ENCODE data around the gene NGFR. TPM values are rescaled to one million over a fixed set of nuclear protein-coding genes. Genes with fewer than 3 reads are reported as not detected.

Gene NGFR
- total and polyA plus RNA-seq, 2 donors (not counting 1 experiment from before 2014, with no cell fraction given): 0.14 to 0.17 TPM

DNA sequence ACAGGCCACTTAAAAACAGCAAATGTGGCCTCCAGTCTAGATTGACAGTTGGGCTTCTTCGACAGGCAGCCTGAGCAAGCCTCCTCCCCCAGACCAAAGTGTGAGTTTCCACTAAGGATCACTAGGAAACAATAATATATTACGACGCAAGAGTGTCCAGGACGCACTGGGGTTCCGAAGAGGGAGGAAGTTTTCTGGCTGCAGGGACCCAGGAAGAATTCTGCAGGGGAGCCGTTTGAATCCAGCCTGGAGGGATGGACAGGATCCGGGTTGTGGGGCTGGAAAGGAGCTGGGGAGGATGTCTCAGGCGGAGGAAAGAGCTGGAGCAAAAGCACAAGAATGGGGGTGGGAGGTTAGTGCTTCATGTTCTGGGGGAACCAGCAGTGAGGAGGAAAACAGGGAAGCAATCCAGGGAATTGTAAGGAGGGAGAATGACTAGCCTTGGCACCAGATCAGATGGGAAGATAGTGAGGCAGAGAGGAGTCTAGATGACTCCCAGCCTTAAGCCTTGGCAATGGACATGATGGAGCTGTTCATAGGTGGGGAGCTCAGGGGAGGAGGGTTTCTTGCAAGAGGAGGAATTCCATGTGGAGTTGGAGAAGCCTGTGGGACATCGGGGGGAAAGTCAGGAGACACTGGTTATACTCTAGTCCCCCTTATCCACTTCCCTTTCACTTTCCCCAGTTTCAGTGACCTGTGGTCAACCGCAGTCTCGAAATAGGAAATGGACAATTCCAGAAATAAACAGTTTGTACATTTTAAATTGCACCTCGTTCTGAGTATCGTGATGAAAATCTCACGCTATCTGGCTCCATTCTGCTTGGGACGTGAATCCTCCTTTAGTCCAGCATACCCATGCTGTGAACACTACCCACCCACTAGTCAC lies 26.6 kb downstream of the NGFR start:
- no peaks in the 10 kb centered on the region for H3K4me1 ChIP-seq (ENCODE audit: control insufficient read depth, extremely low read depth, insufficient read depth, low read length)
- no peak for DNase-seq (ENCODE audit: low read depth in 2 of 2)

GRCh38 chr17:49522357-49522890 lies 27.3 kb downstream of the NGFR start:
- H3K4me2 ChIP-seq (ENCODE audit: extremely low read depth, insufficient read depth, low read length): no peak overlapping the region
- no peaks in the 10 kb centered on the region for H3K36me3 ChIP-seq (ENCODE audit: control insufficient read depth, insufficient read depth, low read length)
- H3K9ac ChIP-seq (ENCODE audit: insufficient read depth, low read length): no peak overlapping the region
- H3K27me3 ChIP-seq (ENCODE audit: control insufficient read depth, insufficient read depth, low read length): peaks cover 28% of the 10 kb centered on the region
- no peaks in the 10 kb centered on the region for H4K20me1 ChIP-seq (ENCODE audit: control insufficient read depth, extremely low read depth, insufficient read depth, low read length)
- DNase-seq (ENCODE audit: low read depth in 2 of 2): no peak
- no peaks in the 10 kb centered on the region for H3K9me3 ChIP-seq (ENCODE audit: control insufficient read depth, insufficient read depth, low read depth, low read length)
- H3K79me2 ChIP-seq (ENCODE audit: control insufficient read depth, insufficient read depth, low read length): no peaks in the 10 kb centered on the region
- no peak overlapping the region for H2AFZ ChIP-seq (ENCODE audit: low read length)
- H3K4me1 ChIP-seq (ENCODE audit: control insufficient read depth, extremely low read depth, insufficient read depth, low read length): no peaks in the 10 kb centered on the region
- no peak overlapping the region for H3K4me3 ChIP-seq (replicated peaks in 1 of 4; ENCODE audit: control extremely low read depth in 1 of 4, insufficient read depth in 1 of 4, low read depth in 3 of 4, low read length in 4 of 4)
- H3K27ac ChIP-seq (ENCODE audit: insufficient read depth, low read length): no peak overlapping the region
- TF ChIP-seq CTCF (conservative IDR thresholded peaks at IDR 0.05 in 1 of 2, IDR thresholded peaks at IDR 0.05 in 1 of 2; ENCODE audit: low read depth in 1 of 2, low read length in 2 of 2) (no peak), EZH2 (IDR thresholded peaks at IDR 0.05; ENCODE audit: low read length, missing control alignments) (no peak)

More for the DNA sequence above, 26.6 kb downstream of the NGFR start:
- no peak overlapping the region for H3K27ac ChIP-seq (ENCODE audit: insufficient read depth, low read length)
- no peaks in the 10 kb centered on the region for H3K36me3 ChIP-seq (ENCODE audit: control insufficient read depth, insufficient read depth, low read length)
- no peaks in the 10 kb centered on the region for H4K20me1 ChIP-seq (ENCODE audit: control insufficient read depth, extremely low read depth, insufficient read depth, low read length)
- H3K9me3 ChIP-seq (ENCODE audit: control insufficient read depth, insufficient read depth, low read depth, low read length): no peaks in the 10 kb centered on the region
- H2AFZ ChIP-seq (ENCODE audit: low read length): no peak overlapping the region
- H3K4me3 ChIP-seq (replicated peaks in 1 of 4; ENCODE audit: control extremely low read depth in 1 of 4, insufficient read depth in 1 of 4, low read depth in 3 of 4, low read length in 4 of 4): no peak overlapping the region
- no peak for TF ChIP-seq EZH2 (IDR thresholded peaks at IDR 0.05; ENCODE audit: low read length, missing control alignments)
- TF ChIP-seq CTCF (conservative IDR thresholded peaks at IDR 0.05 in 1 of 2, IDR thresholded peaks at IDR 0.05 in 1 of 2; ENCODE audit: low read depth in 1 of 2, low read length in 2 of 2): no peak
- no peak overlapping the region for H3K9ac ChIP-seq (ENCODE audit: insufficient read depth, low read length)
- no peak overlapping the region for H3K4me2 ChIP-seq (ENCODE audit: extremely low read depth, insufficient read depth, low read length)
- peaks cover 24% of the 10 kb centered on the region for H3K27me3 ChIP-seq (ENCODE audit: control insufficient read depth, insufficient read depth, low read length)
- H3K79me2 ChIP-seq (ENCODE audit: control insufficient read depth, insufficient read depth, low read length): no peaks in the 10 kb centered on the region

GRCh38 chr17:49523196-49523595 lies 28.1 kb downstream of the NGFR start:
- H3K4me2 ChIP-seq (ENCODE audit: extremely low read depth, insufficient read depth, low read length): no peak overlapping the region
- H3K27ac ChIP-seq (ENCODE audit: insufficient read depth, low read length): no peak overlapping the region
- no peaks in the 10 kb centered on the region for H4K20me1 ChIP-seq (ENCODE audit: control insufficient read depth, extremely low read depth, insufficient read depth, low read length)
- H3K27me3 ChIP-seq (ENCODE audit: control insufficient read depth, insufficient read depth, low read length): peaks cover 28% of the 10 kb centered on the region
- no peak for DNase-seq (ENCODE audit: low read depth in 2 of 2)
- no peak overlapping the region for H2AFZ ChIP-seq (ENCODE audit: low read length)
- TF ChIP-seq CTCF (conservative IDR thresholded peaks at IDR 0.05 in 1 of 2, IDR thresholded peaks at IDR 0.05 in 1 of 2; ENCODE audit: low read depth in 1 of 2, low read length in 2 of 2) (no peak), EZH2 (IDR thresholded peaks at IDR 0.05; ENCODE audit: low read length, missing control alignments) (no peak)
- H3K4me3 ChIP-seq (replicated peaks in 1 of 4; ENCODE audit: control extremely low read depth in 1 of 4, insufficient read depth in 1 of 4, low read depth in 3 of 4, low read length in 4 of 4): no peak overlapping the region
- H3K4me1 ChIP-seq (ENCODE audit: control insufficient read depth, extremely low read depth, insufficient read depth, low read length): no peaks in the 10 kb centered on the region
- no peaks in the 10 kb centered on the region for H3K79me2 ChIP-seq (ENCODE audit: control insufficient read depth, insufficient read depth, low read length)
- H3K36me3 ChIP-seq (ENCODE audit: control insufficient read depth, insufficient read depth, low read length): no peaks in the 10 kb centered on the region
- no peaks in the 10 kb centered on the region for H3K9me3 ChIP-seq (ENCODE audit: control insufficient read depth, insufficient read depth, low read depth, low read length)
- H3K9ac ChIP-seq (ENCODE audit: insufficient read depth, low read length): no peak overlapping the region
